Psoas muscle (tissue), 8 donors: ENCODE results near the gene REEP2. TPM values are rescaled to one million over a fixed set of nuclear protein-coding genes. Genes with fewer than 3 reads are reported as not detected.

Experiments
- ATAC-seq, 4 donors: fragments of 200-7000 bp; cut with Tn5 transposase; one replicate each; pipeline ENCODE4 v1.9.1; 2020; ENCODE audit warnings: moderate library complexity in 3 of 4, mild to moderate bottlenecking in 2 of 4
- DNase-seq, 2 donors: peaks; one replicate each; pipeline ENCODE4 v3.0.0-alpha.2; 2020
- H3K27ac ChIP-seq: fragments of 200-600 bp; one replicate; pipeline ENCODE4 v1.8.0; 2022
- H3K27me3 ChIP-seq, 3 donors: fragments of 200-600 bp in 1 of 3; one replicate each; pipeline versions ENCODE4 v1.6.1 to v1.8.0; 2013 to 2022; ENCODE audit warnings: low read length in 2 of 3, mild to moderate bottlenecking in 2 of 3, moderate library complexity in 1 of 3; ENCODE audit not compliant: insufficient read depth in 3 of 3
- H3K36me3 ChIP-seq, 2 donors: fragments of 200-600 bp in 1 of 2; one replicate each; pipeline versions ENCODE4 v1.6.1 to v1.8.0; 2013 to 2022; ENCODE audit warnings: low read depth in 1 of 2, mild to moderate bottlenecking in 1 of 2, moderate library complexity in 1 of 2; ENCODE audit not compliant: insufficient read depth in 1 of 2
- H3K4me1 ChIP-seq: fragments of 200-600 bp; one replicate; pipeline ENCODE4 v1.8.0; 2022
- H3K4me3 ChIP-seq: fragments of 200-600 bp; one replicate; pipeline ENCODE4 v1.8.0; 2022; ENCODE audit warnings: mild to moderate bottlenecking
- H3K9me3 ChIP-seq: fragments of 200-600 bp; one replicate; pipeline ENCODE4 v1.8.0; 2022
- WGBS, 3 donors: extraction: QIAGEN DNeasy Blood & Tissue Kit; methylation state at CpG; one replicate each; pipeline versions ENCODE4 v1.1.6 to v1.1.7; 2013; 5-methylcytosine and 5-hydroxymethylcytosine counted together
- intact Hi-C, 2 donors: fragments of 100-400 bp; cut with DNase I; formaldehyde crosslinking; loops; one replicate each; pipeline versions ENCODE4 v1.11.0 to v1.14.2; 2022
- polyA plus RNA-seq, 3 donors: library from polyadenylated mRNA; stranded (reverse); fragments of 200-250 nt; gene quantifications; one replicate each; pipeline ENCODE4 v1.2.3, GENCODE V29; 2013
- total RNA-seq, 4 donors: library from RNA; stranded (reverse); fragmentation: NEBNext Ultra II Directional in 2 of 4; extraction: Animal tissue kit (Norgen Biotek cat#: 25700) in 2 of 4; gene quantifications; one replicate each; pipeline versions ENCODE4 v1.2.1 to v1.2.4, GENCODE V29; 2021 to 2023
- TF ChIP-seq, protein P1 (sequence below): fragments of 200-600 bp; IDR thresholded peaks from one replicate; pipeline ENCODE4 v1.8.0; 2022; ENCODE audit warnings: antibody characterized with exemption
- donor health status: healthy with polysubstance abuse.
- donor health status: DM: no; HTN: no; CAD: no; lungs with moderate emphysema.
- donor health status: Bipolar disorder and iron deficiency.
- donor health status: healthy.
- donor health status: DM: yes; HTN: yes; CAD: no.
- donor health status: DM: no; HTN: no; CAD: no.
- donor health status: DM: no; HTN: no; CAD: no.
- donor health status: DM: yes; HTN: yes; CAD: no.

Gene REEP2
- total and polyA plus RNA-seq, 7 donors = 0.85 to 6.6 (median 2.4) TPM

DNA sequence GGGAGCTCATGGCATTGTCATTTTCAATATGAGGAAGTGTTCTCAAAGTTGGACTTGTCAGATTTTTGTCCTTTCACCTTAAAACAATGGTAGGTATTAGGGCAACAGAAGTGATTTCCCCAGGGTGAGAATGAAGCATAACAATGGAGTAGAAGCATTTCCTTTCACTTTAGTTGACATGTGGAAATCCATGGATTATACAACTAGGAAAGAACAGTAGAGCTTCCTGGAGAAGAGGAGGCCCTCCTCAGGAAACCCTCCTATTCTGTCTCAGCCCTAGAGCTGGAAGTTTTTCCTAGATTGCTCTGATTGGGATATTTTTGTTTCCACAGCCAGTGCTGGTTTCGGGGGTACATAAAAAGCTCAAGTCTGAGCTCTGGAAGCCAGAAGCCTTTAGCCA is 13.8 kb upstream of the REEP2 start:
- 74 to 91% (median 84%) methylated on average over 1 of the region's 1 CpG for WGBS, 3 donors
- intact Hi-C loops = no loop called here
- ATAC-seq (no peak), DNase-seq (no peak)
- TF ChIP-seq, protein P1, sequence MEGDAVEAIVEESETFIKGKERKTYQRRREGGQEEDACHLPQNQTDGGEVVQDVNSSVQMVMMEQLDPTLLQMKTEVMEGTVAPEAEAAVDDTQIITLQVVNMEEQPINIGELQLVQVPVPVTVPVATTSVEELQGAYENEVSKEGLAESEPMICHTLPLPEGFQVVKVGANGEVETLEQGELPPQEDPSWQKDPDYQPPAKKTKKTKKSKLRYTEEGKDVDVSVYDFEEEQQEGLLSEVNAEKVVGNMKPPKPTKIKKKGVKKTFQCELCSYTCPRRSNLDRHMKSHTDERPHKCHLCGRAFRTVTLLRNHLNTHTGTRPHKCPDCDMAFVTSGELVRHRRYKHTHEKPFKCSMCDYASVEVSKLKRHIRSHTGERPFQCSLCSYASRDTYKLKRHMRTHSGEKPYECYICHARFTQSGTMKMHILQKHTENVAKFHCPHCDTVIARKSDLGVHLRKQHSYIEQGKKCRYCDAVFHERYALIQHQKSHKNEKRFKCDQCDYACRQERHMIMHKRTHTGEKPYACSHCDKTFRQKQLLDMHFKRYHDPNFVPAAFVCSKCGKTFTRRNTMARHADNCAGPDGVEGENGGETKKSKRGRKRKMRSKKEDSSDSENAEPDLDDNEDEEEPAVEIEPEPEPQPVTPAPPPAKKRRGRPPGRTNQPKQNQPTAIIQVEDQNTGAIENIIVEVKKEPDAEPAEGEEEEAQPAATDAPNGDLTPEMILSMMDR = no peak
- Histone ChIP-seq H3K9me3 (no peaks in the 10 kb centered on the region), H3K4me3 (no peak overlapping the region), H3K4me1 (no peaks in the 10 kb centered on the region), H3K36me3 (peaks cover 12 to 100% of the 10 kb centered on the region in 2 donors), H3K27ac (no peak overlapping the region), H3K27me3 (no peaks in the 10 kb centered on the region)

DNA sequence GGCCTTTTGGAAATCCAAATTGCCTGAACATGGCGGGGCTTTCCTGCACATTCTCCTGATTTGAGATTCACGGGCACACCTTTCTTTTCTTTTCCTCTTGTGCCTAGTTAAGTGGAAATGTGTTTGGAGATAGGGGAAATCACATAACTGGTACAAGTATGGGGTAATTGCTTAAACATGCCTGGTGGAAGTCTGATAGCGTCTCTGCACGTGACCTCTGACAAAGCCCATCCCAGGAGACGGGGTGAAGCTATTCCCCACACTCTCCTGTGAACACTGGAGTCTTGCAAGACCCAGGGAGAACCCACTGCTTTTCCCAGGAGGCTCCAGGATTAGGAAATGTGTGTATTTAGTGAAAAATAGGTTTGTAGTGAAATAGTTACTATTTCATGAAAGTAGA is 2.9 kb upstream of the REEP2 start:
- Histone ChIP-seq H3K27ac (no peak overlapping the region), H3K36me3 (peaks cover 12 to 66% of the 10 kb centered on the region in 2 donors), H3K4me1 (peaks cover 13% of the 10 kb centered on the region), H3K27me3 (no peaks in the 10 kb centered on the region), H3K4me3 (no peak overlapping the region), H3K9me3 (no peaks in the 10 kb centered on the region)
- ATAC-seq (no peak), DNase-seq (no peak)
- TF ChIP-seq, protein P1 = no peak
- 66 to 70% (median 69%) methylated on average over 5 of the region's 5 CpGs for WGBS, 3 donors
- intact Hi-C loops = no loop called here

DNA sequence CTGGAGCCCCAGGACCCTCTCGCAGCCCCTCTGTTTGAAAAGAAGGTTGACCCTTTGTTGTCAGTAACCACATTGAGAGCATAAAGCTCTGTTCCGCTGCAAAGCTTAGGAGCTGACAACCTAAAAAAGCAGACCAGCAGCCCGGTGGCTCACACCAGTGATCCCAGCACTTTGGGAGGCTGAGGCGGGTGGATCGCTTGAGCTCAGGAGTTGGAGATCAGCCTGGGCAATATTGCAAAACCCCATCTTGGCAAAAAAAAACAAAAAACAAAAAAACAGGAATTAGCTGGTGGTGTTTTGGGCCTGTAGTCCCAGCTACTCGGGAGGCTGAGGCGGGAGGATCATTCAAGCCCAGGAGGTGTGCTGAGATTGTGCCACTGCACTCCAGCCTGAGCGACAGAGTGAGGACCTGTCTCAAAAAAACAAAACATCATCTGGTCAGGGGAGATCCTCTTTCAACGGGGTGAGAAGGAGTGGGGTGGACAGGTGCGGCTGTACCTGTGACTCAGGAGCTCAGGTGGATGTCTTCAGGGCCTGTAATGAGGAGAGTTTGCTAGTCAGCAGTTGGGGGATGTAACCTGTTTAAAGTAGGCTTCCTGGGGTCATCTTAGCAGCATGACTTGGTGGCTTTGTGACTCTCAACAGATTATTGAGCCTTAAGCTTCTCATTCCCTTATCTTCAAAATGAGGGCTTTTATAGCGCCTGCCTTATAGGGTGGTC is 694 bp upstream of the REEP2 start:
- TF ChIP-seq, protein P1 = no peak
- DNase-seq (no peak), ATAC-seq (peak in 3 of 4 donors; percentile 15 to 37 (median 18))
- peak overlapping the region; percentile 46 for H3K27ac ChIP-seq
- peaks cover 7 to 44% of the 10 kb centered on the region in 2 donors for H3K36me3 ChIP-seq
- intact Hi-C loops = no loop called here
- no peaks in the 10 kb centered on the region for H3K27me3 ChIP-seq
- WGBS, 3 donors = 66 to 72% (median 69%) methylated on average over 11 of the region's 11 CpGs
- no peaks in the 10 kb centered on the region for H3K9me3 ChIP-seq
- H3K4me3 ChIP-seq = peak overlapping the region; percentile 64
- peaks cover 13% of the 10 kb centered on the region for H3K4me1 ChIP-seq

DNA sequence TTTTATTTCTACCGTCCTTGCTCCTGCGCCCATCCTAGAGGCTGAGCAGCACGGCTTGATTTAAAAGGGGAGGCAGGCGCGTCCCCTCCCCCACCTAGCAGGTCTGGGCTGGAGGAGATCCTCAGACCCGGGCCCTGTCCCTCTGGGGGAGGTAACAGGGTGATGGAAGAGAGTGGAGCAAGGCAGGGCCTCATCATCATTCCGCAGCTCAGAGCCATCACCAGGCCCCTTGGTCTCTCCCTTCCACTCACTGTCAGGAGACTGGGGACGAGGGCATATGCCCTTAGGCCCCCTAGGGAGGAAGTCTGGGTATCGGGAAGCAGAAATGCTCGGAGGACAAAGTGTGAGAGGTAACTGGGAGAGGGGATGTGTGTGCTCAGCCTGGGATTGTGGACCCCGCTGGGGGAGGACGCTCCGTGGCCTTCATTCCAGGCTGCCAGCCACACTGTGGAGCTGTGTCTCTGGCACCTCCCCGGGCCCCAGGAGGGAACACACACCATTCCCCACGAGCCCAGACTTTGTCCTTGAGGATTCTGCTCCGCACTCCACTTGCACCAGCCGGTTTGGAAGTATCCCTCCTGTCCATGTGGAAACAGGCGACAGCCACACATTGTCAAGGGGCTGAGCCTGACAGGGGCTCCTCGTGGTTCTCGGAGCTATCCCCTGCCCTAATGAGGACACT is 761 bp downstream of the REEP2 start:
- WGBS, 3 donors = 40 to 44% (median 42%) methylated on average over 20 of the region's 20 CpGs
- H3K4me3 ChIP-seq = peak overlapping the region; percentile 64
- peaks cover 13% of the 10 kb centered on the region for H3K4me1 ChIP-seq
- TF ChIP-seq, protein P1 = no peak
- intact Hi-C loops = no loop called here
- no peaks in the 10 kb centered on the region for H3K9me3 ChIP-seq
- peak in 3 of 4 donors; percentile 14 to 20 (median 15) for ATAC-seq
- no peaks in the 10 kb centered on the region for H3K27me3 ChIP-seq
- no peak overlapping the region for H3K27ac ChIP-seq
- H3K36me3 ChIP-seq = peaks cover 7 to 30% of the 10 kb centered on the region in 2 donors
- no peak for DNase-seq
